LHCN-M2 (cell line): ENCODE measurements around the gene CXCL17. TPM values are rescaled to one million over a fixed set of nuclear protein-coding genes. Genes with fewer than 3 reads are reported as not detected.
"Not testable (repeated sequence)": the region's sequence is repeated elsewhere in the genome, so short reads cannot be mapped to it uniquely, and the experiment has no call there.

ENCODE experiments used
- DNase-seq: peaks from one replicate; pipeline ENCODE4 v3.0.0-alpha.2; 2012; ENCODE audit warnings: low read depth
- polyA plus RNA-seq: library from polyadenylated mRNA; unstranded; fragments of >200 nt; gene quantifications from one replicate; pipeline ENCODE4 v1.2.1, GENCODE V29; 2012; ENCODE audit warnings: missing spikeins
- total RNA-seq: library from RNA; depleted of rRNA; stranded (reverse); fragments of >200 nt; gene quantifications from 2 replicates; pipeline ENCODE4 v1.2.3, GENCODE V29; 2014; rRNA removed

Gene CXCL17
- not detected in 2 replicates for total RNA-seq
- not detected for polyA plus RNA-seq

DNA sequence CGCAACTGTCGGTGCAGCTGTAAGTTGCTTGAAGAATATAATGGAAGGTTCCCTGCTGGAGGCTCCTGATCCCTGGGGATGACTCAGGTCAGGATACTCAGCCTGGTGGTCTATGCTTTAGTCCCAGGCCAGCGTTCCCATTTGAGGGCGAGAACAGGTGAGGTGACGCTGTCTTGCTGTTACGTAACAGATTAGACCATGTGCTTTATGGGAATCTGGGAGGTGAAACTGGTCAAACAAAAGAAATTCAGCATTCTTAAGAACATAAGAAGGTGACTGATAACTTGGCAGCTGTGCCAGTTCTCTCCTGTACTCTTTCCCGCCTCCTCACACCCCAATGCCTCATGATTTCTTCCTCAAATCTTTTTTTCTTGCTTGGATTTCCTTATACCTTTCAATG lies at the start of gene CXCL17:
Gene CXCL17 (minus strand): TSS at position 114 of the 400 bp plus-strand sequence. CDS start 114 bp downstream, outside the sequence.
- no peak for DNase-seq

GRCh38 chr19:42488783-42489521 lies 46.2 kb upstream of the CXCL17 start:
- no peak for DNase-seq

GRCh38 chr19:42487798-42488178 lies 45.0 kb upstream of the CXCL17 start:
- DNase-seq, result no peak

GRCh38 chr19:42487032-42487797 lies 44.5 kb upstream of the CXCL17 start:
- no peak for DNase-seq

DNA sequence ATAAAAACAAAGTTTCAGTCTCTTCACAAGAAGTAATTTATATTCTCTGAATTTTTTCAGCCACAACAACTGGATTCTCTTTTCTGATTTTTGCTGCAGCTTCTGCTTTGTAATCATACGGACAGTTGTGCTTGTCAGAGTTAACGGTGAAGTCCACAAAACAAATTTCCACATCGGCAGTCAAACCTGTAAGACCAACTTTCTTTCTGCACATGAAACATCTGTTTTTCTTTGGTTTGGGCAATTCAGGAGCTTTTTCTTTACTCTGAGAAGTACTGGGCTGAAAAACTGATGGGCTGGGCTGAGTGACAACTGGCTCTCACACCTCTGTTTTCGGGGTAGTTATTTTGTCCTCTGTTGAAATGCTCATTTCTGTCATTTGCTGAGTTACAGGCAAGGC lies 42.3 kb upstream of the CXCL17 start:
- DNase-seq, result not testable (repeated sequence)

DNA sequence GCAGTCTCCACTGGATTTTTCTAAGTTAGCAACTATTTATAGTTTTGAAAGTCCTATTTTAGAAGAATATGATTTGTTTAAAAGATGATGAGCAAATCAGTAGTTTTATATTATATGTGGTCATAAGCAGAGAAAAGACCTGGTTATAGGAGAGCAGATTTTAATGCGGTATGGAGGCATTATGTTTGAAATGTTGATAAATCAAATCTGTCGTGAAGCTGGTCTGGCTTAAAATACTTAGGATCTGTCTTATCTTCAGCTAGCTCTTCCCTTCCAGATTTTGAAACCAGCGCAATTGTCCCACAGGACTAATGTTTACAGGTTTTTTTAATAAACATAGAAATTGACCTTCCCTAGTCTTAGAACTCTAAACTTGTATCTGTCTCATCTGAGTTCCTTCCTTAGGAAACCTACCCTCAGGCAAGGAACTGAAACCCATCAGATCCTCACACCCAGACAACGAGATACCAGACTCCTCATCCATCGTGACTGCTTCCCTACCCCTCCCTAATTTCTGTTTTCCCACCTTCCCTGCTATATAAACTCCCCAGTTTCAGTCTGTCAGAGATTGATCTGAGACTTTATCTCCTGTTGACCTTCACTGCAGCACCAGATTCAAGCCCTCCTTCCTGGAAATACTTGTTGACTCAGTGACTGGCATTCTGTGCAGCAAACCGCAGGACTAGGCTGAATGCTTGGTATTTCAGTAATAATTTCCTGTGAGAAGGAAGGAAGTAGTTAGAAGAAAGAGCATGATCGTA lies 37.8 kb upstream of the CXCL17 start:
- peak; percentile 63 for DNase-seq

DNA sequence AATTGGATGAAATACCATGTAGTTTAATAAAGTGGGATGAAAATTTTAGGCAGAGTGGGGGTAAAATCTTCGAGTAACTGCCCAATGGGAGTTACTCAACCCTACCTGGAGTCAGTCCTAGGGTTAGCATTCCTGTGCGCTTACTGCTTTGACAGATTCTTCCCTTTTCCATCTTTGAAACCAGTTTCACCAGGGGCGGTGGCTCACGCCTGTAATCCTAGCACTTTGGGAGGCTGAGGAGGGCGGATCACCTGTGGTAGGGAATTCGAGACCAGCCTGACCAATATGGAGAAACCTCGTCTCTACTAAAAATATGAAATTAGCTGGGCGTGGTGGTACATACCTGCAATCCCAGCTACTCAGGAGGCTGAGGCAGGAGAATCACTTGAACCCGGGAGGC lies 37.0 kb upstream of the CXCL17 start:
- no peak for DNase-seq

DNA sequence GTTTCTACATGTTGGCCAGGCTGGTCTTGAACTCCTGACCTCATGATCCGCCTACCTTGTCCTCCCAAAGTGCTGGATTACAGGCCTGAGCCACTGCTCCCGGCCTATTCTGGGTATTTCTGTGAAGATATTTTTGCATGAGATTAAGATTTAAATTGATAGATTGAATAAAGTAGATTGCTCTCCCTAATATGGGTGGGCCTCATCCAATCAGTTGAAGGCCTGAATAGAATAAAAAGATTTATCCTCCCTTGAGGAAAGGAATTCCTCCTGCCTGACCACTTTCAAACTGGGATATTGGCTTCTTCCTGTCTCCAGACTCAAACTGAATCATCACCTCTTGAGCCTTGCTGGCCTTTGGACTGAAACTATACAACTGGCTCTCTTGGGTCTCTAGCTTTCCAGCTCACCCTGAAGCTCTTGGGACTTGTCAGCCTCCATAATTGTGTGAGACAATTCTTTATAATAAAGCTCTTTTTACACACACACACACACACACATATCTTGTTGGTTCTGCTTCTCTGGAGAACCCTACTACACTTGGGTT lies 36.1 kb upstream of the CXCL17 start:
- no peak for DNase-seq

DNA sequence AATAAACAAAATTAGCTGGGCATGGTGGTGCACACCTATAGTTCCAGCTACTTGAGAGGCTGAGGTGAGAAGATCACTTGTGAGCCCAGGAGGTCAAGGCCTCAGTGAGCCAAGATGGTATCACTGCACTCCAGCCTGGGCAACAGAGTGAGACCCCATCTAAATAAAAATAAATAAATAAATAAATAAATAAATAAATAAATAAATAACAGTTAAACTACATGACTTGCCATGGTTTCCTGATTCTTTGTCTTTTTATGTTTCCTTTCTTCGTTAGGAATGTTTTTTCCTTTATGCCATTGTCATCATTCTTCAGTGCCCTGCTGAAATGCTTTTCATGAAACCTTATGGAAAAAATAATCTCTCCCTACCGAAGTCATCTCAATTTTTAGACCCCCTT lies 35.2 kb upstream of the CXCL17 start:
- DNase-seq, result no peak

- DNase-seq, result no peak
Observed at GRCh38 chr19:42477117-42477516, 34.4 kb upstream of the CXCL17 start.

DNA sequence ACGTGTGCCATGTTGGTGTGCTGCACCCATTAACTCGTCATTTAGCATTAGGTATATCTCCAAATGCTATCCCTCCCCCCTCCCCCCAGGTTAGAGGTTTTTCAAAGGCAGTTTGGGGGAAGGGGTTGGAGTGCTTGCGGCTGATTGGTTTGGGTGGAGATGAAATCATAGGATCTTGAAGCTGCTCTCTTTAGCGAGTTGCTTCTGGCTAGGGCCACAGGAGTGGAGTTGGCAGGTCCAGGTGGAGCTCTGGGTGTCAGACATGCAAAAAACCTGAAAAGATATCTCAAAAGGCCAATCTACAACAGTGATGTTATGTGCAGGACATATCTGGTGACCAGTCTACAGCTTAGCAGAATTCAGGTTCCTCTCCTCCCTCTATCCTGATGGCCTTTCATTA lies 32.6 kb upstream of the CXCL17 start:
- no peak for DNase-seq

- DNase-seq, result no peak
Observed at GRCh38 chr19:42474743-42475142, 32.0 kb upstream of the CXCL17 start.

DNA sequence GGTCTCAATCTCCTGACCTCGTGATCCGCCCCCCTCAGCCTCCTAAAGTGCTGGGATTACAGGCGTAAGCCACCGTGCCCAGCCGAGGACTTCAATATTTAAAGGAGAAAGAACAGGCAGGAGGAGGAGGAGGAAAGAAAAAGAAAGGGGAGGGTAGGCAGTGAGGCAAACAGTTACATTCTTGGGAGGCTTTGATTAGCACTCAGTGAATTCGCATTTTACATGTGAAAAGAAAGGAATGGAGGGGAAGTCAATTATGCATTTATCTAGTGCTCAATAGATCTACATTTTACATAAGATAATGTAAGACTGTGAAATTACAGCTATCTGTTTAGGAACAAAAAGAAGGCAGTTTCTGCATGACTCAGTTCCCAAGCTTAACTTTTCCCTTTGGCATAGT lies 30.9 kb upstream of the CXCL17 start:
- DNase-seq, result no peak

GRCh38 chr19:42472402-42473147 lies 29.8 kb upstream of the CXCL17 start:
- DNase-seq, result no peak

DNA sequence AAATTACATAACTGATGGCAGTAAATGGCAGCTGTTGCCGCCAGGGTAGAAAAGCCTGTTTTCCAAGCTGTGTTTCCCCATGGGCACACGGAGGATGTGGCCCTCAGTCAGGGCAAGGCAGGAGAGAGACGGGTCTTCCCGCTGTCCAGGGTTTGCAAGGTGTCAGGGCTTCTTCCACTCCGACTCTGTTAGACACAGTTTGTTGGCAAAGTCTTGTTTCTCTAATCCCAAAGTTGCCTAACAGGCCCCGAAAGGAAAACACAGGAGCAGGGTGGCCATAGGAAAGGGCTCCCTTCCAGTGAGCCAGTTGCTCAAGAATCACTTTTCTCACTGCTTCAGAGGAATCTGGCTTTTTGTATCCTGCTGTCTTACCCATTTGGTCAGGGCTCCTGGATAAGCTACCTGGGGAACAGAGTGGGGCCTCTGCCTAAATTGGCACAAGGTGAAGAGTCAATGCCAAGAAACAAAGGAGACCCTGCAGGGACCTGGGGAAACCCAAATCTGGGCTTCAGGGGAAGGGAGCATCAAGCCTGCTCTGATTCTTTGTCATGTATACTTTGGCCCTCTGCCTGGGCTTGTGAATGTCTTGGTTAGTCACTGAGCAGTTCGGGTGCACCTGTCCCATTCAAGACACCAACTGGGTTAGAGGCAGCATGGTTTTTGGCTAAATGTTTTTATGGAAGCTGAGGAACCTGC lies 29.0 kb upstream of the CXCL17 start:
- peak; percentile 83 for DNase-seq

DNA sequence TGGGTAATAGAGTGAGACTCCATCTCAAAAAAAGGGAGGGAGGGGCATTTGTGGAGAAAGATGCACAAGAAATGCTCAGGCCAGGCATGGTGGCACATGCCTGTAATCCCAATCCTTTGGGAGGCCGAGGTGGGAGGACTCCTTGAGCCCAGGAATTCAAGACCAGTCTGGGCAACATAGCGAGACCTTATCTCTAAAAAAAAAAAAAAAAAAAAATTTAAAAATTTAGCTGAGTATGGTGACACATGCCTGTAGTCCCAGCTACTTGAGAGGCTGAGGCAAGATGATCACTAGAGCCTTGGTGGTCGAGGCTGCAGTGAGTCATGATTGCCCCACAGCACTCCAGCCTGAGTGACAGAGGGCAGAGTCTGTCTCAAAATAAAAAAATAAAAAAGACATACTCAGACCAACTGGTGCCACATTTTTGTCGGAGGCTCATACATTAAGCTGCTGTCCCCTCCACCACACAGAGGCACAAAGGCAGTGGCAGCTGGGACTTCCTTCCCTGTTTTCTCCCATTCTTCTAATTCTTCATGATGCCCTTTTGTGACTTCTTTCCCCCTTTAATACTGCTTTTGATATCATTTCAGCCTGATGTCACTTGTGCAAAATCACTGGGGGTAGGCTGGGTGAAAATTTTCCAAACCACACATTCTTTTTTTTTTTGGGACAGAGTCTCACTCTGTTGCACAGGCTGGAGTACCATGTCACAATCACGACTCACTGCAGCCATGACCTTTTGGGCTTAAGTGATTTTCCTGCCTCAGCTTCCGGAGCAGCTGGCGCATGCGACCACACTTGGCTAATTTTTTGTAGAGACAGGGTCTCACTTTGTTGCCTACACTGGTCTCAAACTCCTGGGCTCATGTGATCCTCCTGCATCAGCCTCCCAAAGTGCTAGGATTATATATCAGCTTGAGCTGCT lies 26.8 kb upstream of the CXCL17 start:
- peak; percentile 47 for DNase-seq

GRCh38 chr19:42468273-42468796 lies 25.6 kb upstream of the CXCL17 start:
- DNase-seq, result peak; percentile 96

GRCh38 chr19:42467183-42467760 lies 24.5 kb upstream of the CXCL17 start:
- DNase-seq, result no peak
